Testis (tissue), 2 donors: Measurements from ENCODE around the gene SLC27A3.

Experiments used
- POLR2A ChIP-seq: fragments of 450-650 bp; IDR thresholded peaks from one replicate; pipeline ENCODE4 v1.6.1; 2017; ENCODE audit warnings: antibody characterized with exemption, mild to moderate bottlenecking, moderate library complexity
- TF ChIP-seq, protein P1 (sequence below), 3 experiments: fragments of 450-650 bp in 2 of 3; fragments of 200-600 bp in 1 of 3; sonication (generic) in 1 of 3; IDR thresholded peaks; one replicate each; pipeline ENCODE4 v1.5.1; 2016 to 2019; ENCODE audit warnings: antibody characterized with exemption in 3 of 3, mild to moderate bottlenecking in 2 of 3, moderate library complexity in 1 of 3

DNA sequence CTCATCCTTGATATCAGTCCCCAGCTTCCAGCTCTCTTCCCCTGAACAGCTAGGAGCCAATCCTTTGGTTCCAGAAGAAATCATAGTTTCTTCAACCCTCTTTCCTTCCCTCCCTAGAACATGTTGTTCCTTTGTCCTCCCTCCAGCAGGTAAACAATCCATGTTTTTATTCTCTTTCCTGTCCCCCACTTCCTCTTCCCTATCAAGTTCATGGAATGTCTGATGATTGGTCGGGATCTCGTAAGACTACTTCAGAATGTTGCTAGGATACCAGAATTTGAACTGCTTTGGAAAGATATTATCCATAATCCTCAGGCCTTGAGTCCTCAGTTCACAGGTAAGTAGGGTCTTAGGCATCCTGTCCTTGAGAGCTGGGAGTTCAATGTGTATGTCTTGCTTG, 23.1 kb upstream of the SLC27A3 start:
- TF ChIP-seq, protein P1, sequence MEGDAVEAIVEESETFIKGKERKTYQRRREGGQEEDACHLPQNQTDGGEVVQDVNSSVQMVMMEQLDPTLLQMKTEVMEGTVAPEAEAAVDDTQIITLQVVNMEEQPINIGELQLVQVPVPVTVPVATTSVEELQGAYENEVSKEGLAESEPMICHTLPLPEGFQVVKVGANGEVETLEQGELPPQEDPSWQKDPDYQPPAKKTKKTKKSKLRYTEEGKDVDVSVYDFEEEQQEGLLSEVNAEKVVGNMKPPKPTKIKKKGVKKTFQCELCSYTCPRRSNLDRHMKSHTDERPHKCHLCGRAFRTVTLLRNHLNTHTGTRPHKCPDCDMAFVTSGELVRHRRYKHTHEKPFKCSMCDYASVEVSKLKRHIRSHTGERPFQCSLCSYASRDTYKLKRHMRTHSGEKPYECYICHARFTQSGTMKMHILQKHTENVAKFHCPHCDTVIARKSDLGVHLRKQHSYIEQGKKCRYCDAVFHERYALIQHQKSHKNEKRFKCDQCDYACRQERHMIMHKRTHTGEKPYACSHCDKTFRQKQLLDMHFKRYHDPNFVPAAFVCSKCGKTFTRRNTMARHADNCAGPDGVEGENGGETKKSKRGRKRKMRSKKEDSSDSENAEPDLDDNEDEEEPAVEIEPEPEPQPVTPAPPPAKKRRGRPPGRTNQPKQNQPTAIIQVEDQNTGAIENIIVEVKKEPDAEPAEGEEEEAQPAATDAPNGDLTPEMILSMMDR (IDR thresholded peaks at IDR 0.05) = no peak
- TF ChIP-seq POLR2A = no peak
